ENCODE results near the gene YAF2.

Gene YAF2

GRCh38 chr12:42163913-42164312 lies 74.1 kb downstream of the YAF2 start:
- no peak overlapping the region for H3K4me3 ChIP-seq (ENCODE audit: low read length)
- no peak for TF ChIP-seq CTCF (conservative IDR thresholded peaks at IDR 0.05; ENCODE audit: low read depth, low read length)
- DNase-seq (ENCODE audit: low read depth), result no peak

DNA sequence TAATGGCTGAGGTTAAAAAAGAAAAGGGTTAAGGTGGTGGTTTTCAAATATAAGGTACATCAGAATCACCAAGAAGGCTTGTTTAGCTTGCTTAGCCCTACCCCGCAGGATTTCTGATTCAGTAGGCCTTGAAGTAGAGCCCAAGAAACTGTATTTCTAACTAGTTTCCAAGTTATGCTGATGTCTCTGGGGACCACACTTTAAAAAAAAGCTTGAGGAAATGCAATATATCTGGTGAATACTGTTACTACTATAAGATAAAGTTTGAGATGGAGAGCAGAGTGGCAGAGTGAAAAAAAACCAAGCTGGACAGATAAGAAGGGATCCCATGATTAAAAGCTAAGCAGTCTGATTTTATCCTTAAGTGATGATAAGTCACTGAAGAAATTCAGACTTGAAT lies 75.1 kb downstream of the YAF2 start:
- no peak for DNase-seq (ENCODE audit: low read depth)
- TF ChIP-seq CTCF (conservative IDR thresholded peaks at IDR 0.05; ENCODE audit: low read depth, low read length), result no peak
- no peak overlapping the region for H3K4me3 ChIP-seq (ENCODE audit: low read length)

- H3K4me3 ChIP-seq (ENCODE audit: low read length), result no peak overlapping the region
- DNase-seq (ENCODE audit: low read depth), result no peak
- no peak for TF ChIP-seq CTCF (conservative IDR thresholded peaks at IDR 0.05; ENCODE audit: low read depth, low read length)
These were observed 75.9 kb downstream of the YAF2 start for GRCh38 chr12:42162193-42162592.

DNA sequence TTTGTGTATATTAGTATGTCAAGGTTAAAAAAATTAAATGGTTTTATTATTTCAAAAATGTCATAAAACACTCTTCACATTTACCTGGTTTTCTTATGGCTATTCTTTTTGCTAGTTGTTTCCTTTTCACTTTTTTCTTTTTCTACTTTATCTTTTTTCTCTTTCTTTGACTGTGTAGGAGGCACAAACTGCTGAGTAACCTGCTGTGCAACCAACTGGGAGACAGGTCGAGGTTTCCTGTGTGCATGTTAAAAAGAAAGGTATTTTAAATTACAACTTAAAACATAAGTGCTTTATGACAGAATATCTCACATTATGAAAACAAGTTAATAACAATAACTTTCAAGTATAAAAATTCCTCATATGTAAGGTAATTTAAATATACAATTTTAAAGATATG lies 76.5 kb downstream of the YAF2 start:
- no peak for TF ChIP-seq CTCF (conservative IDR thresholded peaks at IDR 0.05; ENCODE audit: low read depth, low read length)
- no peak for DNase-seq (ENCODE audit: low read depth)
- no peak overlapping the region for H3K4me3 ChIP-seq (ENCODE audit: low read length)

- H3K4me3 ChIP-seq (ENCODE audit: low read length), result no peak overlapping the region
- no peak for TF ChIP-seq CTCF (conservative IDR thresholded peaks at IDR 0.05; ENCODE audit: low read depth, low read length)
- no peak for DNase-seq (ENCODE audit: low read depth)
These were observed 81.8 kb downstream of the YAF2 start for GRCh38 chr12:42156232-42156631.

- DNase-seq (ENCODE audit: low read depth), result no peak
- TF ChIP-seq CTCF (conservative IDR thresholded peaks at IDR 0.05; ENCODE audit: low read depth, low read length), result peak; percentile 11
- peak overlapping the region; percentile 63 for H3K4me3 ChIP-seq (ENCODE audit: low read length)
These were observed 92.4 kb downstream of the YAF2 start for GRCh38 chr12:42145552-42146215.

GRCh38 chr12:42145197-42145549 lies 92.9 kb downstream of the YAF2 start:
- peak overlapping the region; percentile 63 for H3K4me3 ChIP-seq (ENCODE audit: low read length)
- no peak for DNase-seq (ENCODE audit: low read depth)
- TF ChIP-seq CTCF (conservative IDR thresholded peaks at IDR 0.05; ENCODE audit: low read depth, low read length), result no peak
